Stomach smooth muscle (tissue), 2 donors: Measurements from ENCODE around the gene TBC1D2.

Experiments used
- H3K27ac ChIP-seq: one replicate; pipeline ENCODE4 v1.7.0; 2013; ENCODE audit warnings: mild to moderate bottlenecking, low read length, inconsistent platforms
- H3K27me3 ChIP-seq, 2 donors: one replicate each; pipeline ENCODE4 v1.7.0; 2013; ENCODE audit warnings: low read length in 2 of 2; ENCODE audit not compliant: insufficient read depth in 2 of 2, control insufficient read depth in 1 of 2
- H3K36me3 ChIP-seq, 2 donors: one replicate each; pipeline ENCODE4 v1.7.0; 2013; ENCODE audit warnings: low read length in 2 of 2; ENCODE audit not compliant: control insufficient read depth in 2 of 2, insufficient read depth in 2 of 2
- H3K4me1 ChIP-seq: one replicate; pipeline ENCODE4 v1.7.0; 2013; ENCODE audit warnings: low read length; ENCODE audit not compliant: control insufficient read depth, insufficient read depth
- H3K4me3 ChIP-seq, 2 donors: one replicate each; pipeline ENCODE4 v1.7.0; 2013; ENCODE audit warnings: low read length in 2 of 2
- H3K9ac ChIP-seq, 2 donors: one replicate each; pipeline ENCODE4 v1.7.0; 2013; ENCODE audit warnings: low read length in 2 of 2, mild to moderate bottlenecking in 1 of 2
- H3K9me3 ChIP-seq, 2 donors: one replicate each; pipeline ENCODE4 v1.7.0; 2013; ENCODE audit warnings: low read length in 2 of 2; ENCODE audit not compliant: control insufficient read depth in 2 of 2
- donor health status: healthy.
- donor health status: Pancreatic carcinoma.

TBC1D2 gene

GRCh38 chr9:98241357-98242300, 13.8 kb downstream of the TBC1D2 start:
- H3K27me3 ChIP-seq: no peaks in the 10 kb centered on the region
- H3K9me3 ChIP-seq: no peaks in the 10 kb centered on the region
- no peak overlapping the region for H3K27ac ChIP-seq
- H3K4me3 ChIP-seq: no peak overlapping the region
- no peak overlapping the region for H3K9ac ChIP-seq
- H3K4me1 ChIP-seq: no peaks in the 10 kb centered on the region
- peaks cover 0 to 4% of the 10 kb centered on the region in 2 donors for H3K36me3 ChIP-seq

GRCh38 chr9:98240475-98240874, 15.0 kb downstream of the TBC1D2 start:
- Histone ChIP-seq H3K36me3 (peaks cover 0 to 4% of the 10 kb centered on the region in 2 donors), H3K4me1 (no peaks in the 10 kb centered on the region), H3K9ac (no peak overlapping the region), H3K27me3 (no peaks in the 10 kb centered on the region), H3K4me3 (no peak overlapping the region), H3K27ac (no peak overlapping the region), H3K9me3 (no peaks in the 10 kb centered on the region)

DNA sequence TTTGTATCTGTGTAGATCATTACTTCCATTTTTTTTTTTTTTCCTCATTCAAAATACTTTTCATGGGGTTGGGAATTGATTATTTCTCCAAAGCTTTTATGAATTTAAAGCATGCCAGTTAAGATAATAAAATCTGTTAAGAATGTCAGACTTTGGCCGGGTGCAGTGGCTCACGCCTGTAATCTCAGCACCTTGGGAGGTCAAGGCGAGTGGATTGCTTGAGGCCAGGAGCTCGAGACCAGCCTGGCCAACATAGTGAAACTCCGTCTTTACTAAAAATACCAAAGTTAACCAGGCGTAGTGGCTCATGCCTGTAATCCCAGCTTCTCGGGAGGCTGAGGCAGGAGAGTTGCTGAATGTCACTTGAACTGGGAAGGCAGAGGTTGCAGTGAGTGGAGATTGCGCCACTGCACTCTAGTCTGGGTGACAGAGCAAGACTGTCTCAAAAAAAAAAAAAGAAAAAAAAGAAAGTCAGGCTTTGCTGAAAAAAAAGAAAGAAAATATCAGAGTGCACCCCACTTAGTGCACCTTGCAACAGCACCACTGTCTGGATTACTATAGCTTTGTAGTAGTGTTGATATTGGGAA, 18.5 kb downstream of the TBC1D2 start:
- Histone ChIP-seq H3K36me3 (peaks cover 0 to 2% of the 10 kb centered on the region in 2 donors), H3K9ac (no peak overlapping the region)

GRCh38 chr9:98235126-98235525, 20.3 kb downstream of the TBC1D2 start:
- no peak overlapping the region for H3K4me3 ChIP-seq
- H3K27me3 ChIP-seq: no peaks in the 10 kb centered on the region
- H3K4me1 ChIP-seq: no peaks in the 10 kb centered on the region
- H3K9ac ChIP-seq: no peak overlapping the region
- H3K36me3 ChIP-seq: no peaks in the 10 kb centered on the region
- H3K27ac ChIP-seq: no peak overlapping the region
- H3K9me3 ChIP-seq: no peaks in the 10 kb centered on the region

More for the DNA sequence above, 18.5 kb downstream of the TBC1D2 start:
- no peaks in the 10 kb centered on the region for H3K27me3 ChIP-seq
- no peak overlapping the region for H3K4me3 ChIP-seq
- H3K4me1 ChIP-seq: no peaks in the 10 kb centered on the region
- no peak overlapping the region for H3K27ac ChIP-seq
- no peaks in the 10 kb centered on the region for H3K9me3 ChIP-seq

DNA sequence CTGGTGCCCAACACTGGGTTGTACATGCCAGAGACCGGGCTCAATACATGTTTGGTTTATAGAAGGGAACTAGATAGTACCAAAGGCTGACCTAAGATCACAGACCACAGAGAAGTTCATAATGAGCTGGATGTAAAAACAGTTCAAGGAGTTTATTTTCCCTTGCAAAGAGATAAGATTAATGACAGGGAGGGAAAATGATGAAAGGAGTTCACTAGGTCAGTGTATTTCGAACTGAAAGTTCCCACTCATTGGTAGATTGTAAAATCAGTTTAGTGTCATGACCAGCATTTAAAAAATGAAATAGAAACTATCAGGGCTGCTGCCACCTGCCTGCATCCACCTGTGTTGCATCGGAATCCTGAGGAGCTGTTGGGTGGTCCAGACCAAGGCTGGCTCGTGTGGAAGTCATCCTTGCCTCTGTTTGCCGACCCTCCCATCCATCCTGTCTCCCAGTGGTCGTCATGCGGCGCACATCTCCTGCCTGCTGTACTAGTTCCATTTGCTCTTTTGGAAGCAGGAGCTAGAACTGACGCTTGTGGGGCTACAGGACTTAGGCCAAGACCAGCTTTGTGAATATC, 21.1 kb downstream of the TBC1D2 start:
- Histone ChIP-seq H3K4me3 (no peak overlapping the region), H3K9ac (no peak overlapping the region), H3K27me3 (no peaks in the 10 kb centered on the region), H3K4me1 (no peaks in the 10 kb centered on the region), H3K27ac (no peak overlapping the region), H3K36me3 (peaks cover 0 to 2% of the 10 kb centered on the region in 2 donors), H3K9me3 (no peaks in the 10 kb centered on the region)

GRCh38 chr9:98232926-98233325, 22.5 kb downstream of the TBC1D2 start:
- Histone ChIP-seq H3K27me3 (no peaks in the 10 kb centered on the region), H3K36me3 (peaks cover 0 to 2% of the 10 kb centered on the region in 2 donors), H3K4me1 (no peaks in the 10 kb centered on the region), H3K9ac (no peak overlapping the region), H3K9me3 (no peaks in the 10 kb centered on the region), H3K27ac (no peak overlapping the region), H3K4me3 (no peak overlapping the region)

GRCh38 chr9:98231770-98232478, 23.5 kb downstream of the TBC1D2 start:
- no peaks in the 10 kb centered on the region for H3K4me1 ChIP-seq
- no peaks in the 10 kb centered on the region for H3K27me3 ChIP-seq
- H3K4me3 ChIP-seq: no peak overlapping the region
- no peak overlapping the region for H3K9ac ChIP-seq
- no peak overlapping the region for H3K27ac ChIP-seq
- H3K9me3 ChIP-seq: no peaks in the 10 kb centered on the region
- H3K36me3 ChIP-seq: peaks cover 0 to 4% of the 10 kb centered on the region in 2 donors

- Histone ChIP-seq H3K27me3 (no peaks in the 10 kb centered on the region), H3K27ac (no peak overlapping the region), H3K4me3 (no peak overlapping the region), H3K36me3 (peaks cover 0 to 8% of the 10 kb centered on the region in 2 donors), H3K9me3 (no peaks in the 10 kb centered on the region), H3K9ac (no peak overlapping the region), H3K4me1 (no peaks in the 10 kb centered on the region)
Measured at GRCh38 chr9:98230789-98231188, 24.7 kb downstream of the TBC1D2 start.

DNA sequence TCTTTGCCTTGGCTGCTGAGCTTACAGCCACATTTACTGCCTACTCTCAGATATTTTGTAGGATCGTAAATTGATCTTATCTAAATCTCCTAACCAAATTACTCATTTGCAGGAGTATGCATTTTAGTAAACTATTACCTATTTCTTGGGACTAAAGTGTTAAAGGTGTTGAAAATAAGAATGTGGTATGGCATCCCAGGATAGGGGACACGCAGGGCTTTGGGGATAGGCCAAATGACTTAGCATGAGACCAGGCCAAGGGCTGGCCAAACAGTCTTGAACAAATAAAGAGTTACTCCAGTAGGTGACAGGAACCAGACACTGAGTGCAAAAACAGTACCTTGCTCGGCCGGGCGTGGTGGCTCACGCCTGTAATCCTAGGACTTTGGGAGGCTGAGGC, 25.1 kb downstream of the TBC1D2 start:
- no peaks in the 10 kb centered on the region for H3K4me1 ChIP-seq
- H3K4me3 ChIP-seq: no peak overlapping the region
- no peaks in the 10 kb centered on the region for H3K9me3 ChIP-seq
- no peaks in the 10 kb centered on the region for H3K27me3 ChIP-seq
- H3K27ac ChIP-seq: no peak overlapping the region
- no peak overlapping the region for H3K9ac ChIP-seq
- H3K36me3 ChIP-seq: peaks cover 0 to 8% of the 10 kb centered on the region in 2 donors

GRCh38 chr9:98229620-98230019, 25.8 kb downstream of the TBC1D2 start:
- Histone ChIP-seq H3K4me1 (no peaks in the 10 kb centered on the region), H3K4me3 (no peak overlapping the region), H3K27me3 (no peaks in the 10 kb centered on the region), H3K9ac (no peak overlapping the region), H3K27ac (no peak overlapping the region), H3K36me3 (peaks cover 0 to 8% of the 10 kb centered on the region in 2 donors), H3K9me3 (no peaks in the 10 kb centered on the region)
